ENCODE measurements around the gene C16orf95. TPM values are rescaled to one million over a fixed set of nuclear protein-coding genes. Genes with fewer than 3 reads are reported as not detected.

The C16orf95 gene
- total RNA-seq, 1 experiment from 2014 or later: 12.0 TPM

DNA sequence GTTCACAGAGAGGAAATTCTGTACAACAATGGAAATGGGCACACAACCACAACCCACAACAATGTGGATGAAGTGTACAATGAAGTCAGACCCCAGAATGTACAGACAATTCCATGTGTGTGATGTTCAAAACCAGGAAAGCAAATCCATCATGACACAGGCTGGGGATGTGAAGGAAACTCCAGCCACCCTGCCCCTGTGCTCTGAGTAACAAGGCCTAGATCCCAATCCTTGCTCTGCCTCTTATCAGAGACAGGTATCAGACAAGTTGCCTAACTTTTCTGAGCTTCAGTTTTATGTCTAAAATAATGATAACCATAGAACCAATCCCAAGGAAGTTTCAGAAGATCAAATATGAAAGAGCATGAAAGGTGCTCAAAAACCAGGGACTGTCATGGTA, 1.8 kb upstream of the C16orf95 start:
- H3K27me3 ChIP-seq (ENCODE audit: low read length): no peaks in the 10 kb centered on the region
- H3K36me3 ChIP-seq (ENCODE audit: insufficient read depth, low read length): peaks cover 2% of the 10 kb centered on the region; the same call in 1 of the 2 replicates
- H3K79me2 ChIP-seq (ENCODE audit: low read length): peaks cover 27% of the 10 kb centered on the region
- H3K4me2 ChIP-seq (ENCODE audit: low read depth, low read length, poor library complexity, severe bottlenecking): peak overlapping the region; percentile 88
- no peaks in the 10 kb centered on the region for H3K9me2 ChIP-seq (replicated peaks; ENCODE audit: insufficient read depth, low read length)
- no peak overlapping the region for H3K27ac ChIP-seq (ENCODE audit: low read length)
- no peak overlapping the region for H2AFZ ChIP-seq (ENCODE audit: low read length)
- H4K20me1 ChIP-seq (ENCODE audit: insufficient read depth, low read depth, low read length): no peaks in the 10 kb centered on the region
- H3K9me3 ChIP-seq (ENCODE audit: low read length): no peaks in the 10 kb centered on the region
- H3K4me1 ChIP-seq (ENCODE audit: low read length): peaks cover 19% of the 10 kb centered on the region
- H3K4me3 ChIP-seq (ENCODE audit: low read length): peak overlapping the region; percentile 89
- DNase-seq: no peak
- H3K9ac ChIP-seq (ENCODE audit: low read length): peak overlapping the region; percentile 84

DNA sequence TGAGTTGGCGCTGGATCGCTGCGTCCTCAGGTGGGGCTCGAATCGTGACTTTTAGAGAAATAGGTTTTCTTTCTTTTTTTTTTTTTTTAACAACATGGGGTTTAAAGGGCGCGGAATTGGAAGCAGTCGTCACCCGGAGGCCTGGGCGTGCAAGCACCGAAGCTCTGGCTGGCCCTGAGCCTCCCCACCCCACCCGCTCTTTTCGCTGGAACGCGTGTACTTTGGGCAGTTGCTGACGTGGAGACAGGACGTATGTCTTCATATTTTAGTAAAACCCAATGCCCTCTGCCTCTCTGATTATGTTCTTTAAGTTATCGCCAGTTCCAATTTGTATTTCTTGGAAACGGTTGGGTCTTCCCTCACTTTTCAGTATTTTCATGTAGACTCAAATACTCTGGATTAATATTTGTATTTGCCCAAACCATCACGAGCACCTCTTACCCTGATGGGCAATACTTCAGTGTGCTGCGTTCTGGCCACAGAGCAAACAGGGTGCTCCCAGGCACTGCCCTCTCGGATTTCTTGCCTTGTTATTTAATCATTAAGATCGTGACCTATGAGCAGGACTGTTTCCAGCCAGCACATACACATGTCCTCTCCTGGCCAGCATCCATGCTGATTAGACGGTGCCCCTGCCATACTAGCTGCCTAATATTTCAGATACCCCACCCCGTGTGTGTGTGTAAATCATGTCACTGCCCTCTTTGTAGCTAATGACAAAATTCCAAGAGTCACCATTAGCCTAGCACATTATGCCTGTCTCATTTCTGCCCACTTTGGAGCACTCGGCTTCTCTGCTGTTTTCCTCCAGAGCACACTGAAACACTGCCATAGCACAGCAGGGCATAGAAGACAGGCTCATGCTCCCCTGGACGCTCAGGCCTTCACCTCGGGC, 805 bp upstream of the C16orf95 start:
- peak; percentile 85 for DNase-seq
- H3K9me2 ChIP-seq (replicated peaks; ENCODE audit: insufficient read depth, low read length): no peaks in the 10 kb centered on the region
- H3K9ac ChIP-seq (ENCODE audit: low read length): peak overlapping the region; percentile 84
- peak overlapping the region; percentile 88 for H3K4me2 ChIP-seq (ENCODE audit: low read depth, low read length, poor library complexity, severe bottlenecking)
- peaks cover 27% of the 10 kb centered on the region for H3K79me2 ChIP-seq (ENCODE audit: low read length)
- peak overlapping the region; percentile 89 for H3K4me3 ChIP-seq (ENCODE audit: low read length)
- H3K9me3 ChIP-seq (ENCODE audit: low read length): no peaks in the 10 kb centered on the region
- no peaks in the 10 kb centered on the region for H4K20me1 ChIP-seq (ENCODE audit: insufficient read depth, low read depth, low read length)
- H3K27ac ChIP-seq (ENCODE audit: low read length): peak overlapping the region; percentile 65
- no peak overlapping the region for H2AFZ ChIP-seq (ENCODE audit: low read length)
- H3K36me3 ChIP-seq (ENCODE audit: insufficient read depth, low read length): peaks cover 2% of the 10 kb centered on the region; the same call in 1 of the 2 replicates
- H3K4me1 ChIP-seq (ENCODE audit: low read length): peaks cover 19% of the 10 kb centered on the region
- no peaks in the 10 kb centered on the region for H3K27me3 ChIP-seq (ENCODE audit: low read length)

GRCh38 chr16:87316450-87316922, 706 bp downstream of the C16orf95 start:
- H3K36me3 ChIP-seq (ENCODE audit: insufficient read depth, low read length): peaks cover 2% of the 10 kb centered on the region; the same call in 1 of the 2 replicates
- H3K79me2 ChIP-seq (ENCODE audit: low read length): peaks cover 27% of the 10 kb centered on the region
- H2AFZ ChIP-seq (ENCODE audit: low read length): peak overlapping the region; percentile 46; the same call in 1 of the 2 replicates
- peak overlapping the region; percentile 88 for H3K4me2 ChIP-seq (ENCODE audit: low read depth, low read length, poor library complexity, severe bottlenecking)
- H3K4me3 ChIP-seq (ENCODE audit: low read length): peak overlapping the region; percentile 89
- no peaks in the 10 kb centered on the region for H3K27me3 ChIP-seq (ENCODE audit: low read length)
- H3K9me2 ChIP-seq (replicated peaks; ENCODE audit: insufficient read depth, low read length): no peaks in the 10 kb centered on the region
- H3K4me1 ChIP-seq (ENCODE audit: low read length): peaks cover 19% of the 10 kb centered on the region
- DNase-seq: no peak
- H4K20me1 ChIP-seq (ENCODE audit: insufficient read depth, low read depth, low read length): no peaks in the 10 kb centered on the region
- H3K9ac ChIP-seq (ENCODE audit: low read length): peak overlapping the region; percentile 84
- H3K27ac ChIP-seq (ENCODE audit: low read length): peak overlapping the region; percentile 73
- H3K9me3 ChIP-seq (ENCODE audit: low read length): no peaks in the 10 kb centered on the region

- no peak for DNase-seq
- H3K4me2 ChIP-seq (ENCODE audit: low read depth, low read length, poor library complexity, severe bottlenecking): no peak overlapping the region
- no peaks in the 10 kb centered on the region for H4K20me1 ChIP-seq (ENCODE audit: insufficient read depth, low read depth, low read length)
- H2AFZ ChIP-seq (ENCODE audit: low read length): no peak overlapping the region
- no peak overlapping the region for H3K4me3 ChIP-seq (ENCODE audit: low read length)
- peaks cover 2% of the 10 kb centered on the region; the same call in 1 of the 2 replicates for H3K36me3 ChIP-seq (ENCODE audit: insufficient read depth, low read length)
- no peak overlapping the region for H3K27ac ChIP-seq (ENCODE audit: low read length)
- no peaks in the 10 kb centered on the region for H3K9me2 ChIP-seq (replicated peaks; ENCODE audit: insufficient read depth, low read length)
- peaks cover 19% of the 10 kb centered on the region for H3K4me1 ChIP-seq (ENCODE audit: low read length)
- H3K9ac ChIP-seq (ENCODE audit: low read length): no peak overlapping the region
- peaks cover 27% of the 10 kb centered on the region for H3K79me2 ChIP-seq (ENCODE audit: low read length)
- H3K9me3 ChIP-seq (ENCODE audit: low read length): no peaks in the 10 kb centered on the region
- H3K27me3 ChIP-seq (ENCODE audit: low read length): no peaks in the 10 kb centered on the region
Measured at GRCh38 chr16:87314990-87315420, 2.2 kb downstream of the C16orf95 start.

- Histone ChIP-seq H3K27me3 (ENCODE audit: low read length) (no peaks in the 10 kb centered on the region), H3K9ac (ENCODE audit: low read length) (no peak overlapping the region)
- DNase-seq: no peak
Measured at GRCh38 chr16:87312008-87312407, 5.2 kb downstream of the C16orf95 start.

DNA sequence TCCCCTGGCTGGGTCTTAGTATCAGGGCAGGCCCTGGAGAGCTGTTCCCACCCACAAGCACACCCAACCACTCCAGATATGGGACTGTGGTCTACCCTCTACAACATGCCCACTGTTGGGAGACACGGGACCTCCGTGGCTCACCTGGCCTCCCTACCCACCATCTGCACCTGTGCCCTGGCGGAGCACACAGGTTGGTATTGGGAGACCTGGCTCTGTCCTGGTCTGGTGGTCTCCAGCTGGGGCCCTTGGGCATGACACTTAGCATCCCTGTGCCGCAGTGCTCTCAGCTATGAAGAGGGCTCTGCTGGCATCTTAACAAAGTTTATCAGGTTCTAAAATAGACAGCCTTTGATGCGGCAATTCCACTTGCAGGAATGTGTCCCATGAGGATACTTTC, 5.8 kb downstream of the C16orf95 start:
- H3K9me3 ChIP-seq (ENCODE audit: low read length): no peaks in the 10 kb centered on the region
- H3K9ac ChIP-seq (ENCODE audit: low read length): no peak overlapping the region
- H3K27me3 ChIP-seq (ENCODE audit: low read length): no peaks in the 10 kb centered on the region
- H3K36me3 ChIP-seq (ENCODE audit: insufficient read depth, low read length): no peaks in the 10 kb centered on the region; the same call in 1 of the 2 replicates
- no peak overlapping the region for H3K4me2 ChIP-seq (ENCODE audit: low read depth, low read length, poor library complexity, severe bottlenecking)
- peaks cover 4% of the 10 kb centered on the region for H3K4me1 ChIP-seq (ENCODE audit: low read length)
- H3K9me2 ChIP-seq (replicated peaks; ENCODE audit: insufficient read depth, low read length): no peaks in the 10 kb centered on the region
- no peak overlapping the region for H3K27ac ChIP-seq (ENCODE audit: low read length)
- H4K20me1 ChIP-seq (ENCODE audit: insufficient read depth, low read depth, low read length): no peaks in the 10 kb centered on the region
- no peak overlapping the region for H3K4me3 ChIP-seq (ENCODE audit: low read length)
- no peak overlapping the region for H2AFZ ChIP-seq (ENCODE audit: low read length)
- DNase-seq: no peak
- peaks cover 6% of the 10 kb centered on the region for H3K79me2 ChIP-seq (ENCODE audit: low read length)

More at GRCh38 chr16:87312008-87312407, 5.2 kb downstream of the C16orf95 start:
- Histone ChIP-seq H3K9me2 (replicated peaks; ENCODE audit: insufficient read depth, low read length) (no peaks in the 10 kb centered on the region), H3K27ac (ENCODE audit: low read length) (no peak overlapping the region), H3K79me2 (ENCODE audit: low read length) (peaks cover 9% of the 10 kb centered on the region), H3K4me3 (ENCODE audit: low read length) (no peak overlapping the region), H3K9me3 (ENCODE audit: low read length) (no peaks in the 10 kb centered on the region), H3K36me3 (ENCODE audit: insufficient read depth, low read length) (no peaks in the 10 kb centered on the region; the same call in 1 of the 2 replicates), H4K20me1 (ENCODE audit: insufficient read depth, low read depth, low read length) (no peaks in the 10 kb centered on the region), H3K4me2 (ENCODE audit: low read depth, low read length, poor library complexity, severe bottlenecking) (no peak overlapping the region), H3K4me1 (ENCODE audit: low read length) (peaks cover 7% of the 10 kb centered on the region), H2AFZ (ENCODE audit: low read length) (no peak overlapping the region)

DNA sequence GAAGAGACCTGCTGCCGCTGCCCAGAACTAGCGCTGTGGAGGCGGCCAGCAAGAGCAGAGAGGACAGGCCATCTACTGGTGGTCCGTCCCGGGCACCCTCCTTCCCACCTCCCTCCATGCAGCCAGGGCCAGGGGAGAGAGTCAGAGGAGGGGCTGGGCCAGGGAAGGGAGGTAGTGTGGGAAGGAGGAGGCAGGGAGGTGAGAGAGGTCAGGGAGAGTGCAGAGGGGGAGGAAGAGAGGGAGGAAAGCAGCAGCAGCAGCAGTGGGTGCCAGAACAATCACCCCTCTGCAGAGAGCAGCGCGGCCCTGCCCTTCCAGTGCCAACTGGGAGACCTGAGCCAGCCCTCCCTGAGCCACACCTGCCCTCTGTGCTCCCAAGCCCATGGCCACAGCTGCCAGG, 6.6 kb downstream of the C16orf95 start:
- no peak overlapping the region for H3K4me3 ChIP-seq (ENCODE audit: low read length)
- no peaks in the 10 kb centered on the region for H4K20me1 ChIP-seq (ENCODE audit: insufficient read depth, low read depth, low read length)
- no peaks in the 10 kb centered on the region for H3K9me3 ChIP-seq (ENCODE audit: low read length)
- H2AFZ ChIP-seq (ENCODE audit: low read length): no peak overlapping the region
- H3K4me1 ChIP-seq (ENCODE audit: low read length): no peaks in the 10 kb centered on the region
- no peaks in the 10 kb centered on the region; the same call in 1 of the 2 replicates for H3K36me3 ChIP-seq (ENCODE audit: insufficient read depth, low read length)
- no peaks in the 10 kb centered on the region for H3K27me3 ChIP-seq (ENCODE audit: low read length)
- no peaks in the 10 kb centered on the region for H3K9me2 ChIP-seq (replicated peaks; ENCODE audit: insufficient read depth, low read length)
- no peak overlapping the region for H3K27ac ChIP-seq (ENCODE audit: low read length)
- no peaks in the 10 kb centered on the region for H3K79me2 ChIP-seq (ENCODE audit: low read length)
- no peak overlapping the region for H3K9ac ChIP-seq (ENCODE audit: low read length)
- H3K4me2 ChIP-seq (ENCODE audit: low read depth, low read length, poor library complexity, severe bottlenecking): no peak overlapping the region
- DNase-seq: no peak
